COR-L47 (cell line): ENCODE results near the gene RPLP1.
A peak's percentile ranks its signal among the peaks of the same experiment; 100 is the strongest.

Experiments used
- DNase-seq: peaks from one replicate; lab custom pipeline; 2025; lab: John Stamatoyannopoulos, UW

The RPLP1 gene

GRCh38 chr15:69452692-69453521, at the start of gene RPLP1:
TSS of gene RPLP1 (plus strand) at chr15:69452818. CDS start at chr15:69452949, 131 bp downstream.
- peak; percentile 95 for DNase-seq

GRCh38 chr15:69403594-69403993, 49.0 kb upstream of the RPLP1 start:
- no peak for DNase-seq

- DNase-seq: no peak
Measured at GRCh38 chr15:69405110-69405509, 47.5 kb upstream of the RPLP1 start.

- no peak for DNase-seq
Measured at GRCh38 chr15:69407719-69408400, 44.8 kb upstream of the RPLP1 start.

GRCh38 chr15:69408841-69409240, 43.8 kb upstream of the RPLP1 start:
- DNase-seq: no peak

- peak; percentile 47 for DNase-seq
Measured at GRCh38 chr15:69410248-69410874, 42.3 kb upstream of the RPLP1 start.

- DNase-seq: no peak
Measured at GRCh38 chr15:69412274-69412673, 40.3 kb upstream of the RPLP1 start.

GRCh38 chr15:69412701-69413100, 39.9 kb upstream of the RPLP1 start:
- DNase-seq: no peak

- DNase-seq: peak; percentile 91
Measured at GRCh38 chr15:69413822-69414700, 38.6 kb upstream of the RPLP1 start, which contains the start of gene KIF23. TSS of gene KIF23 (plus strand) at chr15:69414349. CDS start at chr15:69414466, 117 bp downstream.

GRCh38 chr15:69414701-69415167, 37.9 kb upstream of the RPLP1 start:
- DNase-seq: no peak

- DNase-seq: no peak
Measured at GRCh38 chr15:69415381-69415780, 37.2 kb upstream of the RPLP1 start.

- no peak for DNase-seq
Measured at GRCh38 chr15:69417581-69417980, 35.0 kb upstream of the RPLP1 start.

GRCh38 chr15:69421498-69421897, 31.1 kb upstream of the RPLP1 start:
- no peak for DNase-seq

GRCh38 chr15:69422336-69422895, 30.2 kb upstream of the RPLP1 start:
- DNase-seq: no peak

- no peak for DNase-seq
Measured at GRCh38 chr15:69424001-69424400, 28.6 kb upstream of the RPLP1 start.

- no peak for DNase-seq
Measured at GRCh38 chr15:69424748-69425413, 27.7 kb upstream of the RPLP1 start.

GRCh38 chr15:69433831-69434230, 18.8 kb upstream of the RPLP1 start:
- no peak for DNase-seq

GRCh38 chr15:69434238-69434637, 18.4 kb upstream of the RPLP1 start:
- no peak for DNase-seq

GRCh38 chr15:69434679-69435078, 17.9 kb upstream of the RPLP1 start:
- no peak for DNase-seq

- no peak for DNase-seq
Measured at GRCh38 chr15:69435985-69436384, 16.6 kb upstream of the RPLP1 start.

- no peak for DNase-seq
Measured at GRCh38 chr15:69436951-69437350, 15.7 kb upstream of the RPLP1 start.
